Lower leg skin (tissue), 3 donors: Measurements from ENCODE around the gene NUDT21.

Source experiments
- CTCF ChIP-seq, 3 donors: fragments of 450-650 bp; IDR thresholded peaks; one replicate each; pipeline ENCODE4 v1.5.1; 2016; ENCODE audit warnings: antibody characterized with exemption in 3 of 3, mild to moderate bottlenecking in 3 of 3, moderate library complexity in 2 of 3
- POLR2A ChIP-seq, 2 donors: fragments of 450-650 bp; IDR thresholded peaks; one replicate each; pipeline ENCODE4 v1.6.1; 2016 to 2017; ENCODE audit warnings: antibody characterized with exemption in 2 of 2, mild to moderate bottlenecking in 1 of 2, moderate library complexity in 1 of 2

- TF ChIP-seq POLR2A (IDR thresholded peaks at IDR 0.05) (no peak), CTCF (IDR thresholded peaks at IDR 0.05) (no peak)
Observed at GRCh38 chr16:56411624-56412023, 39.5 kb downstream of the NUDT21 start.
